Colonic mucosa (tissue), 4 donors: Measurements from ENCODE around the gene HLA-E. TPM values are rescaled to one million over a fixed set of nuclear protein-coding genes. Genes with fewer than 3 reads are reported as not detected.
"Not testable (repeated sequence)": the region's sequence is repeated elsewhere in the genome, so short reads cannot be mapped to it uniquely, and the experiment has no call there.

Source experiments
- DNase-seq: peaks from one replicate; pipeline ENCODE4 v3.0.0-alpha.2; 2020
- H3K27ac ChIP-seq: fragments of 200-600 bp; one replicate; pipeline ENCODE4 v1.8.0; 2021
- H3K27me3 ChIP-seq: fragments of 200-600 bp; one replicate; pipeline ENCODE4 v1.8.0; 2021
- H3K36me3 ChIP-seq: fragments of 200-600 bp; one replicate; pipeline ENCODE4 v1.8.0; 2021
- H3K4me1 ChIP-seq: fragments of 200-600 bp; one replicate; pipeline ENCODE4 v1.8.0; 2021; ENCODE audit warnings: mild to moderate bottlenecking
- H3K4me3 ChIP-seq: fragments of 200-600 bp; one replicate; pipeline ENCODE4 v1.8.0; 2021
- H3K9ac ChIP-seq, 2 donors: one replicate each; pipeline ENCODE4 v1.7.0; 2013; ENCODE audit warnings: control low read depth in 2 of 2, low read depth in 2 of 2, low read length in 2 of 2
- H3K9me3 ChIP-seq: fragments of 200-600 bp; one replicate; pipeline ENCODE4 v1.8.0; 2021
- CTCF ChIP-seq: fragments of 200-600 bp; IDR thresholded peaks from one replicate; pipeline ENCODE4 v1.8.0; 2022; ENCODE audit warnings: antibody characterized with exemption, mild to moderate bottlenecking
- intact Hi-C: fragments of 100-400 bp; cut with DNase I; formaldehyde crosslinking; loops from one replicate; pipeline ENCODE4 v1.14.1; 2022
- total RNA-seq, 2 donors: library from RNA; stranded (reverse); fragmentation: NEBNext Ultra II Directional in 1 of 2; extraction: Animal tissue kit (Norgen Biotek cat#: 25700) in 1 of 2; gene quantifications; one replicate each; pipeline ENCODE4 v1.2.1, GENCODE V29; 2021
- donor health status: healthy.
- donor health status: DM: no; HTN: no; CAD: no.
- donor health status: DM: no; HTN: no; CAD: no.

HLA-E gene
- total RNA-seq, 2 donors from 2014 or later, result 208 to 471 TPM

GRCh38 chr6:30465595-30466306 lies 23.6 kb upstream of the HLA-E start:
- peaks cover 84% of the 10 kb centered on the region for H3K27me3 ChIP-seq
- peak overlapping the region; percentile 33 for H3K4me3 ChIP-seq
- no peak for DNase-seq
- H3K27ac ChIP-seq, result no peak overlapping the region
- peak overlapping the region in 1 of 2 donors; percentile 35 for H3K9ac ChIP-seq
- no peaks in the 10 kb centered on the region for H3K9me3 ChIP-seq
- TF ChIP-seq CTCF, result no peak
- H3K4me1 ChIP-seq, result peaks cover 6% of the 10 kb centered on the region
- no peaks in the 10 kb centered on the region for H3K36me3 ChIP-seq
- intact Hi-C loops, result no loop called here

GRCh38 chr6:30470968-30471367 lies 18.3 kb upstream of the HLA-E start:
- no peak overlapping the region for H3K27ac ChIP-seq
- no peak for DNase-seq
- intact Hi-C loops, result no loop called here
- no peak for TF ChIP-seq CTCF
- H3K4me1 ChIP-seq, result no peaks in the 10 kb centered on the region
- peaks cover 41% of the 10 kb centered on the region for H3K27me3 ChIP-seq
- no peaks in the 10 kb centered on the region for H3K9me3 ChIP-seq
- H3K4me3 ChIP-seq, result no peak overlapping the region
- no peak overlapping the region for H3K9ac ChIP-seq
- no peaks in the 10 kb centered on the region for H3K36me3 ChIP-seq

- H3K4me1 ChIP-seq, H3K9ac ChIP-seq, DNase-seq, H3K36me3 ChIP-seq, intact Hi-C loops, H3K9me3 ChIP-seq, H3K27ac ChIP-seq, H3K4me3 ChIP-seq, H3K27me3 ChIP-seq: not testable (repeated sequence)
These were observed 14.2 kb upstream of the HLA-E start for GRCh38 chr6:30475116-30475515.

DNA sequence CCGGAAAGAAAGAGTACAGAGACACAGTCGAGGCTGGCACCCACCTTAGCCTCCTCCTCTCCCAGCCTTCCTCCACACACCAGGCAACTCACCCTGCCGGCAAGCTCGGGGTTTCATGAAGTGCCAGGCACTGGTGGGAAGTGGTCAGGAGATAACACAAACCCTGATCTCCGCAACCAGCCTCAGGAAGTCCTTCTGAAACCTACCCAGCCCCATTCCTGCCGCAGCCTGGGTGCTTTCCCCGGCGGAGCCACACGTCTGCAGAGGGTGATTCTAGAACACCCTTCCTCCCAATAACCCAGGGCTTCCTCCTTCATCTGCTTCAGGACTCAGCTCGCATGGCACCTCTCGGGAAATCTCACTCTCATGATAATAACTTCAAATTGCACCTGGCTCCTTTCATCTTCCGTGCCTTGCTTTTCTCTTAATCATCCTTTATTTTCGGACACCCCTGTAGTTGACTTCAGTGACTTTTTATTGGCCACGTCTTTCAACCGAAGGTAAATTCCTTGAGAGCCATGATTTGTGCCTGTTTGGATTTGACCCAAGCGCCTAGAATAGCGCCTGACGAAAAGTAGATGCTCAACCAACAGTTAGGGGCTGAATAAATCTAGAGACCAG lies 8.7 kb upstream of the HLA-E start:
- no peaks in the 10 kb centered on the region for H3K9me3 ChIP-seq
- no peak overlapping the region for H3K27ac ChIP-seq
- no peak for DNase-seq
- no peak overlapping the region for H3K4me3 ChIP-seq
- H3K4me1 ChIP-seq, result no peaks in the 10 kb centered on the region
- no peaks in the 10 kb centered on the region for H3K36me3 ChIP-seq
- H3K27me3 ChIP-seq, result peaks cover 15% of the 10 kb centered on the region
- no peak for TF ChIP-seq CTCF
- intact Hi-C loops, result loop anchor here (5.0 kb wide), 2 partner anchors 117 to 192 kb away; partner anchors contain the start of gene DHX16
- no peak overlapping the region for H3K9ac ChIP-seq

DNA sequence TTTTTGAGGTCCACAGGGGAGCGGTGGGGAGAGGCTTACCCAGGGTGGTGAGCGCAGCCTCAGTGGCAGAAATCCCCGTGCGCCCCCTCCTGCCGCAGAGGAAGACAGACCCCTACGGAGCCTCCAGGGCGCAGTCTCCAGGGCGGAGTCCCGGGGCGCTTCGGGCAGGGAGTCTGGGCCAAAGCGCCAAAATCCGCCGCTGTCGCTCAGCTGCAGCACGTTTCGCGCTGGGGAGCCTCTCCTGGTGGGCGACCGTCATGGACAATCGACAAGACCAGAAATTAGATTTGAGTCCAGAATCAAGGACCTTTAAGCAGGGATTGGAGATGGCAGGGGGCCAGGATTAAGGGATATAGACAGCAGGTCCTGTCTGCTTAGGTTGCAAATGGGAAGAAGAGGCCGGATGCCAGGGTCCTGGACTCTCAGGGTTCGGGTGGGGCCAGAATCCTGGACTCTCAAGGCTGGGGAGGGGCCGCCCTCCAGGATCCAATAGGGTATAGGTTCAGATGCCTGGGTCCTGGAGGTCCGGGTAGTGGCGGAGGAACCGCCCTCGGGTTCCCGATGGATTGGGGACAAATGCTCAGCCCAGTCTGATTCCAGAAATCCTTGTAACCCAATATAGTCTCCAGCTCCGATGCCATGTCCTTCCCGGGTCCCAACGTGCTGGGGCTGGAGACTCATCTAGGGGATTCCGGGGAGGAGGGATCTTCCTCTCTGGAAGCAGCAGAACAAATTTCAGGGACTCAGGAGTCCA lies 7.9 kb upstream of the HLA-E start:
- DNase-seq, result no peak
- no peaks in the 10 kb centered on the region for H3K36me3 ChIP-seq
- H3K9ac ChIP-seq, result no peak overlapping the region
- H3K27ac ChIP-seq, result no peak overlapping the region
- no peaks in the 10 kb centered on the region for H3K9me3 ChIP-seq
- H3K4me3 ChIP-seq, result no peak overlapping the region
- H3K27me3 ChIP-seq, result peaks cover 15% of the 10 kb centered on the region
- no peaks in the 10 kb centered on the region for H3K4me1 ChIP-seq
- intact Hi-C loops, result loop anchor here (5.0 kb wide), 2 partner anchors 116 to 191 kb away; partner anchors contain the start of gene DHX16
- no peak for TF ChIP-seq CTCF
